GM19395 (cell line): ENCODE measurements around the gene SLC12A4.
"Not testable (repeated sequence)": the region's sequence is repeated elsewhere in the genome, so short reads cannot be mapped to it uniquely, and the experiment has no call there.

Source experiments
- ATAC-seq: cut with Tn5 transposase; IDR thresholded peaks from one replicate; pipeline ENCODE4 v1.9.1; 2021; ENCODE audit warnings: mild to moderate bottlenecking, moderate library complexity; ENCODE audit not compliant: unreplicated experiment

The SLC12A4 gene

DNA sequence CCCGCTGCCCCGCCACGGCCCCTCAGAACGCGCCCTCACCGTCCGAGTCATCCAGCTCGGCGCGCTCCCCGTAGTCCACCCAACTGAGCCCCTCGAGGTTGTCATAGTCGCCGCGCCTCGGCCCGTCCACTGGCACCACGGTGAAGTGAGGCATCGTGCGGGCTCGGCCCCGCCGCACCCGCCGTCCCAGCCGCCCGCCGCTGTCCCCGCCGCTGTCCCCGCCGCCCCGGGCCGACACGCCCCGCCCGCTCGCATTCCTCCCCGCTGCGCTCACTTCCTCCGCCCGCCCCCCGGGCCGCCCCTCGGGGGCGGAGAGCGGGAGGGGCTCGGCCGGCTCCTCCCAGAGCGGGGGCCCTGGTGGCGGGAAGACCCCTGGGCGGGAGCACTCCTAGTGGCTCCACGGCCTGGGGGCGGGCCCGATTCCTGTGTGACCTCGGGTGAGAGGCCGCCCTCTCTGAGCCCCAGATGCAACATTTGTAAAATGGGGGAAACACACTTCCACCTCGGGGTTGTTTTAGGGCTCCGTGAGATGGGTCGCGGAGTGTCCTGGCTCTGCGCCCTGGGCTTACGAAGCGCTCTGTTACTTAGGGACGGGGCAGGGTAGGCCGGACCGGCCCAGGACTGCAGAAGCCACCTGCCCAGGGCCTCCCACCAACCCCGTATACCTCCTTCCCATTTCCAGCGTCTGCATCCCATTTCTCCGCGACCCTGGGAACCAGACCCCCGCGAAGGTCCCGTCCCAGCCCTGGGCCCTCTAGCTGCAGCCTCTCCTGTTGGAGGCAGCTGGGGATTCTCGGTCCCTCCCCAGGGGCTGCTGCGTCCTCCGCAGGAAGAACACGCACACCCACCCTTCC is at the start of gene SLC12A4:
Gene SLC12A4 (minus strand): TSS at position 238 of the 854 bp plus-strand sequence. CDS start 84 bp downstream, at position 154.
- peak; percentile 72 for ATAC-seq

DNA sequence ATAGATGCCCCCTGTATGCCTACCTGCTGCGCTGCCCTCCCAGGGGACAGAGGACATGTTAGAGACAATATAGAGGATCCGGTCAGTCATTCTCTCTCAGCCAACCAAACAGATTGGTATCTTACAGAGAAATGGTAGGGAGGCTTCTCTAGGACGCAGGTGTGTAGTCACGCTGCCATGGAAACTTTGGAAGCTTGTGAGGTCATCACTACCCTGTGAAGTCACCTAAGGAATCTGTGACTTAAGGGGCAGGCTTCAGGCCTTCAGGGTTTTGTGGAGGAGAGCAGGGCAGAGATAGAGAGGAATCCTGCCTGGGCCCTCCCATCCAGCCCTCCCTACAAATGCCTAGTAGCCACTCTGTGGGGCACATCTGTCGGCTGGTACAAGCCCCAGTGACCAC is 47.2 kb upstream of the SLC12A4 start, which contains the start of gene DPEP2NB:
Gene DPEP2NB (minus strand): TSS at position 231 of the 400 bp plus-strand sequence. CDS start 141 bp downstream, at position 90.
- no peak for ATAC-seq

DNA sequence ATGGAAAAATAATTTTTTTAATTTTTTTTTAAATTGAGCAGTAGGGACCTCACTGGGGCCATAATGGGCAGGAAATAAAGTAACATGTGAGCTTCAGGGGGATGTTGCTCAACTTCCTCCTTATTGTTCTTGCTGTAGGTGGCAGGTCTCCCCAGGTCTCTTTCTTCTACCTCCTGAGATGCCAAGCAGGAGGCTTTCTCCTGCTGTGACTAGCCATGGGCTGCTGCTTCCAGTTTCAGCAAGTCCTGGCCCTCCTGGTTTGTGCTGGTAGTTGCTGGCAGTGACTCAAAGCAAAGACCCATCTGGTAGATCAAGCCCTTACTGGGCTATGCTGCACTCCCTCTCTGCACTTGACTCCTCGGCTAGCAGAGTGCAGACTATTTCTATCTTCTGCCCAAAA is 45.0 kb upstream of the SLC12A4 start:
- no peak for ATAC-seq

DNA sequence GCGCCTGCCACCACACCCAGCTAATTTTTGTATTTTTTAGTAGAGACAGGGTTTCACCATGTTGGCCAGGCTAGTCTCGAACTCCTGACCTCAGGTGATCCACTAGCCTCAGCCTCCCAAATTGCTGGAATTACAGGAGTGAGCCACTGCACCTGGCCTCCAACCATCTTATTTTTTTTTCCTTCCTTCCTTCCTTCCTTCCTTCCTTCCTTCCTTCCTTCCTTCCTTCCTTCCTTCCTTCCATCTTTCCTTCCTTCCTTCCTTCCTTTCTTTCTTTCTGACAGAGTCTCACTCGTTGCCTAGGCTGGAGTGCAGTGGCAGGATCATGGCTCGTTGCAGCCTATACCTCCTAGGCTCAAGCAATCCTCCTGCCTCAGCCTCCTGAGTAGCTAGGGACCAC is 41.4 kb upstream of the SLC12A4 start:
- ATAC-seq = not testable (repeated sequence)

GRCh38 chr16:68009157-68009735 is 40.8 kb upstream of the SLC12A4 start:
- no peak for ATAC-seq

DNA sequence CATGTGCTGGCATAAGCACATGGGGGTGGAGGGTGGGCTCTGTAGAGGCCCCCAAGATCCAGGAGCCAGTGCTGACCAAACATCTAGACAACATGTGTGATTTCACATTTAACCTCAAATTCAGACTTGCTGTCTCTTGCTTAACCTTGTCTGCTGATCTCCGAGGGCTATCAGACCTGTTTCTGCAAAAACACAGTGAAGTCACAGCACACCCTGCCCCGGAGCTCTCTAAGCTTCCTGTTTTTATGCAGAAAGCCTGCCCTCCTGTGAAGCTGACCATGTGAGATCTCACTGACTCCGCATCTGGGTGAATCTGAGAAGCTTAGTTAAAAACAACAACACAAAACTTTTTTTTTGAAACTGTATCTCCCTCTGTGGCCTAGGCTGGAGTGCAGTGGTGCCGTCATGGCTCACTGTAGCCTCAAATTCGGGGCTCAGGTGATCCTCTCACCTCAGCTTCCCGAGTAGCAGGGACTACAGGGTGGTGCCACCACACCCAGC is 37.4 kb upstream of the SLC12A4 start:
- no peak for ATAC-seq

DNA sequence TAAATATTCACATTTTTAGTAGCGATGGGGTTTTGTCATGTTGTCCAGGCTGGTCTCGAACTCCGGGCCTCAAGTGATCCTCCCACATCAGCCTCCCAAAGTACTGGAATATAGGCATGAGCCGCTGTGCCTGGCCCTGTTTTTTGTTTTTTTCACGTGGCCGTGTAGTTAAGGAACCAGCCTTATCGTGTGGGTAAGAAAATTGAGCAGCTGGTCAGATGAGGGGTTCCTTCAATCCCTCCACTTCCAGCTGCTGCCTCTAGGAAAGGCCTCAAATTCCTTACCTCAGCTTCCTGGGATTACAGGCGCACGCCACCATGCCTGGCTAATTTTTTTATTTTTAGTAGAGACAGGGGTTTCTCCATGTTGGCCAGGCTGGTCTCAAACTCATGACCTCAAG is 36.8 kb upstream of the SLC12A4 start:
- ATAC-seq = no peak

DNA sequence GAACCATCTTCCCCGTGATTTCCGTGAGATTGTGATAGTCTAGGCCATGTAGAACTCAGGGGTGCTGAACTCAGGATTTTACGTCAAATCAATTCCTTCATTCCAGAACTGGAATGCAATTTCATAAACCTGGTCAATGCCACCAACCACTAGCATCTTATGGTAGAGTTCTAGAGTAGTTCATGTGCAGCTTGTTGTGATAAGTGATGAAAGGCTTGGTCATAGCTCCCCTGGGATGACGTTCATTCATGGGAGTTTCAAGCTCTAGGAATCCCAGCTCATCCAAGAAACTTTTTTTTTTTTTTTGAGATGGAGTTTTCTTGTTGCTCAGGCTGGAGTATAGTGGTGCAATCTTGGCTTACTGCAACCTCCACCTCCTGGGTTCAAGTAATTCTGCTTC is 34.6 kb upstream of the SLC12A4 start:
- ATAC-seq = no peak

DNA sequence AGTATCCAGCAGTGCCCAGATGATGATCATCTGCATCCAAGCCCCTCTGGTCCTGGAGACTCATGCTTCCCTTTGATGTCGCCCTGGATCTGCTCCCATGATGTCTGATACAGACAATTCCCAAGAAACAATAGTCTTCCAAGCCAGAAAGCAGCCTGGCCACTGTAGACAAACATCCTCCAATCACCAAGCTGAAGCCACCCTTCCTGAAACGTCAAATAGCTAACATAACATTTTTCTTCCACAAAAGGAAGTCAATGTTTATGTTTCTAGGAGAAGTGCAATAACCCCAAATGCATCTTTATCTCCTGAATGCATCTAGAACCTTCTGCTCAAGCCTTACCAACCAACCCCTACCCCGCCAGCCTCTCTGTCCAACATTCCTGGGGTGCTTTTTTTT is 32.0 kb upstream of the SLC12A4 start:
- ATAC-seq = no peak

DNA sequence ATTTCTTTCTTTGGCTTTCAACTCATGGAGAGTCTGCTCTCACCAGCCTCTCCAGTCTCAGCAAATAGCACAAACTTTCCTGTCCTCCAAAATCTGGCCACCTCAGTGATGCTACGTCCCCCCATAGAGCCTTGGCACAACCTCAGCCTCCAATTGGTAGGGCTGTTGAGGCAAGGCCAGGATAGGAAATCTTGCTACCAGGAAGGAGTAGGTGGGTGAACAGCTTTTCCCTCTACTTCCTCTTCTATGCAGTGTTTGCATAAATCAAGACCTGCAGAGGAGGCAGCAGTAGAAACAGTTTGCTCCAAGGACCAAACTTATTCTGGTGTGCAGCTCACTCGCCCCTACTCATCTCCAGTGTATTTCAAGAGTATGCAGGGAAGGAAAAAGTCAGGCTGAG is 31.5 kb upstream of the SLC12A4 start:
- no peak for ATAC-seq

- ATAC-seq = not testable (repeated sequence)
Observed at GRCh38 chr16:67998779-67999688, 30.6 kb upstream of the SLC12A4 start, which contains the start of gene DPEP2. DPEP2 (minus strand) TSS chr16:67999484; CDS start chr16:67993212, 6,272 bp downstream.

DNA sequence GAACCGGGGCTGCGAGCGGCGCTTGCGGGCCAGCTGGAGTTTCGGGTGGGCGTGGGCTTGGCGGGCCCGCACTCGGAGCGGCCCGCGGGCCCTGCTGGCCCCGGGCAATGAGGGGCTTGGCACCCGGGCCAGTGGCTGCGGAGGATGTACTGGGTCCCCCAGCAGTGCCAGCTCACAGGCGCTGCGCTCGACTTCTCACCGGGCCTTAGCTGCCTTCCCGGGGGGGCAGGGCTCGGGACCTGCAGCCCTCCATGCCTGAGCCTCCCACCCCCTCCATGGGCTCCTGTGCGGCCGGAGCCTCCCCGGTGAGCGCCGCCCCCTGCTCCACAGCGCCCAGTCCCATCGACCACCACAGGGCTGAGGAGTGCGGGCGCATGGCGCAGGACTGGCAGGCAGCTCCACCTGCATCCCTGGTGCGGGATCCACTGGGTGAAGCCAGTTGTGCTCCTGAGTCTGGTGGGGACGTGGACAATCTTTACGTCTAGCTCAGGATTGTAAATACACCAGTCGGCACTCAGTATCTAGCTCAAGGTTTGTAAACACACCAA is 29.9 kb upstream of the SLC12A4 start:
- ATAC-seq = not testable (repeated sequence)

DNA sequence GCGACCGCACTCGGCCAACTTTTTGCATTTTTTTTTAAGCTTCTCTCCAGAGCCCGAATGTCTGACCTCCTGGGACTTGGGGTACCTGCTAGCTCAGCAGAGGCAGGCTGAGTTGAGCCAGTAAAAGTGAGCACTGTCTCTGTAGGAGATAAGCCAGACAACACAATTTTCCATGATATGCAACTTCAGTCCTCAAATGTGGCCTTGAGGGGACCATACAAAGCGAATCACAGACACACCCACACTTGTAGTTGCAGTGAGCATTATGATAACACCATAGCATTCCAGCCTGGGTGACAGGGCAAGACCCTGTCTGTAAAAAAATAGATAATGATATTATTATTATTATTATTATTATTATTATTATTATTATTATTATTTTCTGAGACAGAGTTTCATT is 28.2 kb upstream of the SLC12A4 start:
- ATAC-seq = no peak

GRCh38 chr16:67995423-67995822 is 27.0 kb upstream of the SLC12A4 start:
- ATAC-seq = no peak

GRCh38 chr16:67994040-67994408 is 25.6 kb upstream of the SLC12A4 start:
- ATAC-seq = not testable (repeated sequence)

GRCh38 chr16:67993207-67994039 is 25.0 kb upstream of the SLC12A4 start:
- ATAC-seq = no peak

- no peak for ATAC-seq
Observed at GRCh38 chr16:67992661-67993206, 24.3 kb upstream of the SLC12A4 start.

GRCh38 chr16:67990018-67990386 is 21.6 kb upstream of the SLC12A4 start:
- no peak for ATAC-seq

GRCh38 chr16:67989322-67990017 is 21.0 kb upstream of the SLC12A4 start:
- no peak for ATAC-seq
